Stimulated activated CD8-positive, alpha-beta memory T cell treated with anti-CD3 and anti-CD28 coated beads, Interleukin-15, amount 100 ng/mL, for 24 hours (primary cell): ENCODE data around the gene SFI1.
"Not testable (repeated sequence)": the region's sequence is repeated elsewhere in the genome, so short reads cannot be mapped to it uniquely, and the experiment has no call there.

Experiments
- DNase-seq: peaks from one replicate; pipeline ENCODE4 v3.0.0-alpha.2; 2020; ENCODE audit warnings: low read depth

The SFI1 gene

GRCh38 chr22:31639436-31640039 is 143.2 kb downstream of the SFI1 start:
- no peak for DNase-seq

GRCh38 chr22:31646186-31647019 is 150.1 kb downstream of the SFI1 start:
- DNase-seq: no peak

GRCh38 chr22:31647066-31647465 is 150.7 kb downstream of the SFI1 start:
- no peak for DNase-seq

GRCh38 chr22:31647523-31648320 is 151.4 kb downstream of the SFI1 start:
- no peak for DNase-seq

- no peak for DNase-seq
Observed at GRCh38 chr22:31650391-31650790, 154.1 kb downstream of the SFI1 start.

- DNase-seq: no peak
Observed at GRCh38 chr22:31651664-31652063, 155.3 kb downstream of the SFI1 start.

GRCh38 chr22:31652088-31652487 is 155.8 kb downstream of the SFI1 start:
- DNase-seq: no peak

GRCh38 chr22:31652911-31653684 is 156.8 kb downstream of the SFI1 start:
- DNase-seq: no peak

- no peak for DNase-seq
Observed at GRCh38 chr22:31653944-31654343, 157.6 kb downstream of the SFI1 start.

GRCh38 chr22:31654408-31654807 is 158.1 kb downstream of the SFI1 start:
- DNase-seq: no peak

- no peak for DNase-seq
Observed at GRCh38 chr22:31659246-31659645, 162.9 kb downstream of the SFI1 start.

- DNase-seq: not testable (repeated sequence)
Observed at GRCh38 chr22:31660860-31661341, 164.6 kb downstream of the SFI1 start.

- DNase-seq: peak; percentile 91
Observed at GRCh38 chr22:31661851-31662667, 165.7 kb downstream of the SFI1 start, which contains the start of gene PISD. Gene PISD, minus strand, starts transcription at chr22:31662215. Its CDS starts 7 bp downstream, at chr22:31662208.

GRCh38 chr22:31662668-31663037 is 166.3 kb downstream of the SFI1 start:
- no peak for DNase-seq
